TTC549 (cell line): ENCODE measurements around the gene LRRC3C.
"Not testable (repeated sequence)": the region's sequence is repeated elsewhere in the genome, so short reads cannot be mapped to it uniquely, and the experiment has no call there.

Source experiments
- FAIRE-seq: peaks from 2 replicates; lab custom pipeline; 2012; peaks lifted over from hg19 to GRCh38; lab: Jason Lieb, UNC

The LRRC3C gene

DNA sequence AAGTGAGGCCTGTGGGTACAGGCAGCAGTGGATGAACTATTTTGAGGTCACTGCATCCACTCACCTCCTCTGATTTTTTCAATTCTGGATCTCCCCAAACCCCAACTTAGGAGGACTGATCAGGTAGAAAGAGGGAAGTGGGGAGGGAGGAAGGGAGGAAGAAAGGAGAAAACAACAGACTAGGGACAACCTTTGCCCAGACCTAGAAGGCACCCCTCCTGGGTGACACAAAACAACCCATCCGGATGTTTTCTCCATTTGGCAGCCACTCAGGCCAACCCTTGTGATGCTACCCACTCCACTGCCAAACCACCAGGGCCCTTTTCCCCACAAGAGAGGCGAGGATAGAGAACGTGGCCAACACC lies 2.9 kb upstream of the LRRC3C start:
- no peak for FAIRE-seq

DNA sequence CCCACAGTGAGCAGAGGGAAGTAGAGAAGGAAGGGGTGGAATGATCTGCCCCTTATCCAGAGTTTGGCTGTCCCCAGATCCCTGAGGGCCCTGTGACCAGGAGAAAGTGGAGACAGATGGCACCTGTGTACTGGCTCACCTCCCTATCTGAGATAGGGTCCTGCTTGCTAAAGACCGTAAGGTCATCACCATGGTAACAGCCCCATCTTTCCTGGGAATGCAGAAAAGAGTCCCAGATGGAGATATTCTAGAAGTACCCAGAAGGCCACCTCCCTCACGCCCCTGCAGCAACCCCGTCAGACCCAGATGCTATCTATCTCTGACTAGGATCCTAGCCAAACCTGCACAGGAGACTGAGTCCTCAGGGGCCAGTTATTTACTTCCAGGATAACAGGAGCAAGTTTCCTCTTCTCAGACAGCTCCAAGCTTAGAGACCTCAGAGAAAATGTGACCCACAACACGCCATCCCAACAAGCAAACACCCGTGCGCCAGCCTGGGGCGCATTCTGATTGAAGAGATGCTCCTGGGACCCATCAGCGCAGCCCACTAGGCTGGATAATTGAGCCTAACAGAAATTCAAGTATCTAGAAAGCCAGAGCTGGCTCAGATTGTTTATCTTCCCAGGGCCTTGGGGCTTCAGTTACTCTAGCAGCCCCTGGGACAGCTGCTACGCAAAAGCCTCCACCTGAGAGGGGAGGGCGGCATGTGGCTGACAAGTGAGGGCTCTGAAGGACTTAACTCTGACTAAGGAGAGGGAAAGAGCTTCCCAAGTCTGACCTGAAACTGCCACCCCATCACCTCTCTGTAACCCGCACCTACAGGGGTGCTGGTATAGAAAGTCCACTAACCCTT lies 2.0 kb upstream of the LRRC3C start:
- FAIRE-seq: no peak

DNA sequence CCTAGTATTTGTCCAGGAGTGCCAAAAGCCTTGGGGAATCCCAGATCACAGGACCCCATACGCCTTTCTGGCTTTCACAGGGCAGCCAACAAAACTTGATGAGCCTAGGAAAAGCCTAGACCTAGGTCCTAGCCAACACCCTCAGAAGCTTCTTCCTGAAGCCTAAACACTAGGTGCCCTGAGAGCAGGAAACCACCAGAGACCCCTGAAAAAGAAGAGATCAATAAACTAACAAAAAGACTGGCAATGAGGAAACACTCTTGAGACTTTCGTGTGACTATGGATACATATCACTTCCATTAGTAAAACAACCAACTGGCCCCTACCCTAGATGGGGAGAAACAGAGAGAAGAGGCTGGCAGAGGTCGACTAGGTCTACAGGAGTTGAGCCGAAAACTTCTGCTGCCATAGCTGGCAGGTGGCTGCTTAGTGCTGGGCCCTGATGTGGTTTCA lies 1.4 kb upstream of the LRRC3C start:
- no peak for FAIRE-seq

DNA sequence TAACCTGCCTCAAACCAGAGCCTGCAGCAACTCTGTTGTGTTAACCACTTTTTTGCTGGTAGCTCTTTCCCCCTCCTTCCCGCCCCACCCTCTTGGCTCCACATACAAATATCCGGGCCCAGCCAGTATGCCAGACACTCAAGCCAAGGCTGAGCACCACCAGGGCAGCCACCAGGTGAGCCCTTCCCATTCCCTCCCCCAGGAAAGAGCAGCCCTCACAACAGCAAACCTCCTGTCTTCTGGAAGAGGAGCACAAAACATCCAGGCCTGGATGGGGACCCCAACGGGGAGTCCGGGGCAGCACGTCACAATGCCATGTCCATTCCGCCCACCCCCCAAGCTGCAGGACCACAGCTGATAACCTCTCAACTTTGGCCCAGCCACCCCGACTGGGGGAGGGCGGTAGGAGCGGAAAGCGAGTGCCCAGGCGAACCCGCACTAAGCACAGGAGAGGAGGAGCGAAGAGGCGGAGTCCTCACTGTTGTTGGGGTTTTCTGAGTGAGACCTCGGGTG lies 888 bp upstream of the LRRC3C start:
- FAIRE-seq: no peak

DNA sequence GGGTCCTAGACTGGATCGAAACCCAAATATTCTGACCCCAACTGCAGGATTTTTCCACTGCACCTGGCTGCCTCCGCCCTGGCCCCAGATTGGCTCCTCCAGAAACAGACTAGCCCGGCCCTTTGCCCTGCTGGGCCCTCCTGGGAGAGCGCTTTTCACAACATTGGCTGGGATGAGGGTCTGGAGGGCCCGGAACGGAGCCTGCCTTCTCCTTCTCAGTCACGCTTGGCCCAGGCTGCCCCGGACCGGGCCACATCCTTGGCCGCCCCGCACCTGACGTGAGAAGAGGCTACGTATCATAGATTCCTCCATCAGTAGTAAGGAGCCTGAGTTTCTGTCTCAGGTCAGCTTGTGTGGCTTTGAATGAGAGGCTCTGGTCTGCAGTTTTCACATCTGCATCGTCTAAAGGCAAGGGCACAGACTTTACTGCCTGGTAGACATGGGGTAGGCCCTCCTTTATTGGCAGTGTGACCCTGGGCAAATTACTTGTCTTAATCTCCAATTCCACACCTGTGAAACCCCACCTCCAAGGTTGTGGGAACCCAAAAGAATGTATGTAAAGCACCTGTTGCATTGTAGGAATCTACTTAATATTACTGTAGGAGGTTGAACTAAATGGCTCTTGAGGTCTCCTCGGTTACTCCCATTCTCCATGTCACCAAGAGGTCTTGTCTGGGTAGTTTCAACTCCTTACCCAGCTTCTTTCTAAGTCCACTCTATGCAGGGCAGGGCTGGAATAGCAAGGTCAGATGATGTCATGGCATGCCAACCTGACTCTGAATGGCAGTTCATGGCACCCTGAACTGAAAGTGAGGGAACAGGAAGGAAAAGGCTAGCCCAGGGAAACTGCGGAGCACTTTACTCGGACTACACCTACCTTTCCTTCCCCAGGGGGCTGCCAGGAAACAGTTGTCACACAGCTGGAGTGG lies 661 bp downstream of the LRRC3C start:
- FAIRE-seq: no peak

DNA sequence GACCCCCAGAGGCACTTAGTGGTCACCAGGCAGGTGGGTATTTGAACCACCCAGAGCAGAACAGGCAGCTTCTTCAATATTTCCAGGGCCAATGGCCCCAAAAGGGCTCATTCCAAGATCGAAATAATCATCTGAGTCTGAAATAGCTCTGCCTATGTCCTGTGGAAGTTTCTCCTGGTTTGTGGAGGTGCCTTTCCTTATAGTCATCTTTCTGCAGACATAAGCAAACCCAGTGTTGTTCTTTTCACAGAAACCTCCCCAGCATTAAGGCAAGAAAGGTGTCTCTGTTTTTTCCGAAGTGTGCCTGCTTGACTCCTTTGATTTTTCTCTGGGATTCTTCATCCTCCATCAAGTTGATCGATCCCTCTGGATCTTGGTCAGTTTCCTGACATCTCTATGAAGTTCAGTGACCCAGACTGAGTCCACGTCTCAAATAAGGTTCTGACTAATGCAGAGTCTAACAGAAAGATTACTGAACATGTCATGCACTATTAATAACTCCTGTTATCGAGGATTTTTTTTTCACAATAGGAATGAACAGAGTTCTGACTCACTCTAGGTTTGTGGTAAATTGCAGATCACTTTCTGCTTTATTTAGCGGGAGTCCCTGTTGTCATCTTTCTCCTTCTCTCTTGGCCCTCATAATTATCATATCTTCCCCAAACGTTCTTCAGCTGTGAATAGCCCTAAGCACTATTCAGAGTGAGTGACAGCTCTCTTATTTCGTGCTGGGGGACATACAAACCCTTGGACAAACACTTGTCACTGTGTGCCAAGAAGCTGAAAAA lies 1.5 kb downstream of the LRRC3C start:
- no peak for FAIRE-seq

DNA sequence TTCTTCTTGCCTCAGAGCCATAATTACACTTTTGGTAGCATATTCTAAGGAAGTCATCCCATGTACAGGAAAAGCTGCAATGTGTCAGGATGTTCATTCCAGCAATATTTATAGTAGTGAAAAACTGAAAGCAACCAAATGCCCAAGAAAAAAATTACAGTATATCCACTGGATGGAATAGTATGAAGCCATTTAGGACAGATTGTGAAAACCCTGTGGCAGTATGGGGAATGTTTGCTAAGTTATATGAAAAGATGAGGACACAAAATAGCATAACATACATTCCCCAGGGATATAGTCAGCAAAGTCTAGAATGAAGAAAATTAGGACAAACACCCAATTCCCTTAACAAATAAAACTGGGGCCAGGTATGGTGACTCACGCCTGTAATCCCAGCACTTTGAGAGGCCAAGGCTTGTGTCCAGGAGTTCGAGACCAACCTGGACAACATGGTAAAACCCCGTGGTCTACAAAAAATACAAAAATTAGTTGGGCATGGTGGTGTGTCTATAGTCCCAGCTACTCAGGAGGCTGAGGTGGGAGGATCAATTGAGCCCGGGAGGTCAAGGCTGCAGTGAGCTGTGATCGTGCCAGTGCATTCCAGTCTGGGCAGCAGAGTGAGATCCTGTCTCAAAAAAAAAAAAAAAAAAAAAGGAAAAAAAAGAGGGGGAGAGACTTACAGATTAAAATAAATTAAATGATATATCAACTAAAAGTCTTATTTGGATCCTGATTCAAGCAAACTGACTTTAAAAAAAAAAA lies 2.3 kb downstream of the LRRC3C start:
- FAIRE-seq: no peak

DNA sequence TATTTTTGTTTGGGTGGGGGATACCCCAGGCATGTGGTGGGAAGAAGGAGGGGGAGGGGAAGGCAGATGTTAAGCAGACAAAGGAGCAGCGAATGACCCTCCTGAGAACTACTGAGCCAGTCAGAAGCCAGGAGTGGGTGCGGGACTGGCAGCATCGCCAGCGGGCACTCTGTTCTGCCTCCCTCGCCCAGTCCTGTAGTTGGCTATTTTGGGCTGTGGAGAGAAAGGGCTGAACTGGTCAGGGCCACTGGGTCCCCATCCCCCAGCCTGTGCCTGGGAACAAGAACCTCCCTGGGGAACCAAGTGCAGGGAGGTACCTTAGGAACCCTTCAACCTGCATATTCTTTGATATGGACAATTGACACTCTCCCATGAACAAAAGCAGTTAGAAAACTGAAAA lies 6.4 kb downstream of the LRRC3C start:
- FAIRE-seq: no peak

DNA sequence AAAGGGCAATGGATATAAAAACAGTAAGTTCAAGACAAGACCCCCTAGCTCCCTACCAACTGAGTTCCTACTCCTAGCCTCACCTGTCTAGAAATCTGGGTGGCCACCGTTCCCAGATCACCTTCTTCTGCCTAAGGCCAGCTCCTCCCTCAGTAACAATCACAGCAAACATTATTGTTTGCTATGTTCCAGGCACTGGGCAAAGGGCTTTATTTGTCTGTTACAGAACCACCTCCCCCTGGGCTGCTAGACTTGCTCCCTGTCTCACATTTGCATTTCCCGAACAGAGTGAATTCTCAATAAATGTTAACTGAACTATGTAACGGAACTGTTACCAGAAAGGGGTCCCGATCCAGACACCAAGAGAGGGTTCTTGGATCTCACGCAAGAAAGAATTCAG lies 6.8 kb downstream of the LRRC3C start:
- FAIRE-seq: no peak

DNA sequence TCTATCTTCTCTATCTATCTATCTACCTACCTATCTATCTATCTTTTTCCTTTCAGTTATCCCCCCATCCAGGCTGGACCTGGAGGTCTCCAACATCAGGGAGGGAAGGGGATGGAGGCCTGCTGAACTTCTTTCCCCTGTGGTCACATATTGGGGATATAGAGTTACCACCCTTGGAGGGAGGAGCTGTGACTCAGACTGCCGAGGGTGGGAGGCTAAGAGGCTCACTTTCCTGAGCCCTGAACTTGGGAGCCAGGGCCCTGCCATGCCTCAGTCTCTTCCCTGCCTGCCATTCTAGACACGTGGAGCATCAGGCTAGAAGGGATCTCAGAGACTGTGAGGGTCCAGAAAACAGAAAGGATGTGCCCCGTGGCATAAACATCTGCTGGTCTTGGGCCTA lies 8.4 kb downstream of the LRRC3C start:
- no peak for FAIRE-seq

DNA sequence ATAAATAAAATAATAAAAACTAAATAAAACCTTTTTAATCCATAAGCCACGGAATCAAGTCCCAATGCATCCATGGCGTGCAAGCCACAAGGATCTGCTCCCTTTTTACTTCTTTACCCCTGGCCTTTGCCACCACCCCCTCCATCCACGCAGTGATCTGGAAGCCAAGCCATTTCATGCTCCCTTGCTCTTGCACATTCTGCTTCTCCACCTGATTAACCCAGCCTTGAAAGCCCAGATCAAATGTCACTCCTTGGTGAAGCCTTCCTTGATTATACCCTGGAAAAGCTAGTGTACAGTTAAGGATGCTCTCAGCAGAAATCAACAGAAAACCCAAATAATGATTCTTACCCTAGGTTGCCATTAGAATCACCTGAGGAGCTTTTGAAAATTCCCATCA lies 9.9 kb downstream of the LRRC3C start:
- no peak for FAIRE-seq

DNA sequence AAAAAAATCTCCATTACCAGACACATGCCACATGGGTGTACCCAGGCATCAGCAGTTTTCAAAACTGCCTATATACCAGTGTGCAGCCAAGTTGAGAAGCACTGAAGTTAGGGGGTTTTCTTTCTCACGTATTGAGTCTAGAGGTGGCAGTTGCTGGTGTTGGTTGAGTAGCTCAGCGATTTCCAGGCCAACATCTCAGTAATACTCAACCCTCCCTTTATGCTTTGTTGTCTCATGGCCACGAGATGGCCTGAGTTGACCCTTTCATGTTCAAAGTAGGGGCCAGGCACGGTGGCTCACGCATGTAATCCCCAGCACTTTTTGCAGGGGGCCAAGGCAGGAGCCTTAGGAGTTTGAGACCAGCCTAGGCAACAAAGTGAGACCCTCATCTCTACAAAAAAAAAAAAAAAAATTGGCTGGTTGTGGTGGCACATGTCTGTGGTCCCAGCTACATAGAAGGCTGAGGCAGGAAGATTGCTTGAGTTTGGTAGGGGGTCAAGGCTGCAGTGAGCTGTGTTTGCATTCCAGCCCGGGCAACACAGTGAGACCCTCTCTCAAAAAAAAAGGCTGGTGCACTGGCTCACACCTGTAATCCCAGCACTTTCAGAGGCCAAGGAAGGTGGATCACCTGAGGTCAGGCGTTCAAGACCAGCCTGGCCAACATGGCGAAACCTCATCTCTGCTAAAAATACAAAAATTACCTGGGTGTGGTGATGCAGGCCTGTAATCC lies 10.8 kb downstream of the LRRC3C start:
- no peak for FAIRE-seq

DNA sequence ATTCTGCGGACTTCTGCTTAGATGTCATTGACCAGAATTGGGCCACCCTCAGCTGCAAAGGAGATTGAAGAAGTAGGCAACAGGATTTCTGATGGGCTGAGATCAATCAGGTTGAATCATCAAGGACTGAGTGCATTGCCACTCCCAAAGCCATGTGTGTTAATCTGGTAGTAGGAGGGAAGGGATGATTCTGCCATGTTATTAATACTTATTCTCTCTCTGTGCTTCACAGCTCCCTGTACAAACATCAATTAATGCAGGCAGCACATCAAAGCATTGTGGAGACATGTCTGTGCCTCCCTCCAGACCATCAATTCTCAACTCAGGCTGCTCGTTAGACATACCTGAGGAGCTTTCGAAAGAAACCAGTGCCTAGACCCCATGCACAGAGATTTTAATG lies 11.6 kb downstream of the LRRC3C start:
- FAIRE-seq: no peak

DNA sequence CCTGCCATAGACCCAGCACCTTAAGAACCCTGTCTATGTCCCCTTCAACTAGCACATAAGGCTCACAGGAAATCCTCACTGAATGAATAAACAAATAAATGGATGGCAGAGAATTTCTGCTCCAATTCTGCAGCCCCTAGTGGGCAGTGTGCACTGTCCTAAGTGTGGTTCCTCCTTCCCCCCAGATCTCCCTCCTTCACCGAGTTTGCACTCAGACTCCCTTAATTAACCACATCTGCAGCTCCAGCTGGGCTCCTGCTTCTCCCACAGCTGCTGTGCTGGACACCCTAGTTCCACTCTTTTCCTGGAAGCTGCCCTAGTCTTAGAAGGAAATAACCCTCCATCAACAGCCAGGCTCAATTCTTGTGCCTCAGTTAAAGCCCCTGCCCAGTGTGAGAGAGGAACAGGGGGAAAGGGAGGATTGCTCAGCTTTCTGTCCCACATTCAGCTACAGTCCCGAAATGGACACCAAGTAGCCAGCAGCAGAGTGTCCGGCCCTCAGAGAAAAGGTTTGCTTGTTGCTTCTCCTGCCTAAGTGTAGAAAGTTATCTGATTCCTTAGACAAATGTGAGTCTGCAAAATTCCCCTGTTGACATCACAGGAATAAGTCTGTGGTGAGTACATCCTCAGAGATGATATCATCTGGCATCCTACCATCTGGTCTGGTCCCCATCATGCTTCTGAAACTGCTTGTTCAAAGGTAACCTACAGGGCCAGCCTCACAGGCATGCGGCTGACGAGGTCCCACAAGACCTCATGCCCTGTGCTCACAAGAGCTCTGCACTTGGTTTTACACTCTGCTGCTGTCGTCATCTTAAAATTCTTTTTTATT lies 12.3 kb downstream of the LRRC3C start:
- no peak for FAIRE-seq

DNA sequence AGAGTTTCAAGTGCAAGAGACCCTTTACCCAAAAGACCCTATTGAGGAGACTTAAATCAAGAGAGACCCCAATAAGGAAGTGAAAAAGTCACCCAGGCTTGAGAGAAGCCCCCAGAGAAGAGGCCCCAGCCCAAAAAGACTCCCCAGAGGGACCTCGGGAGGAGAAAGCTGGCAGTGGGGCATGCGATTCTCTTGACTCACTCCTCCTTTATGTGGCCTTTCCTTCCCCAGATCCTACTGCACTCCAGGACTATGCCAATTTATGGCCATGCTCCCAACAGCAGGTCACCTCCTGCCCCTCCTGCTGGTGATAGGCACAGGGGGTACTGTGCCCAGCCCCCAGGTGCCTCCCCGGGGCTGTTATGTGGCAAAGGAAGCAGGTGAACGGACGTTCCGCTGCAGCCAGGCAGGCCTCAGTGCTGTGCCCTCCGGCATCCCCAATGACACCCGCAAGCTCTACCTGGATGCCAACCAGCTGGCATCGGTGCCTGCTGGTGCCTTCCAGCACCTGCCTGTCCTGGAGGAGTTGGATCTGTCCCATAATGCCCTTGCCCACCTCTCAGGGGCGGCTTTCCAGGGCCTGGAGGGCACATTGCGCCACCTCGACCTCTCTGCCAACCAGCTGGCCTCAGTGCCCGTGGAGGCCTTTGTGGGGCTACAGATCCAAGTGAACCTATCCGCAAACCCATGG lies 16.3 kb downstream of the LRRC3C start:
- no peak for FAIRE-seq

DNA sequence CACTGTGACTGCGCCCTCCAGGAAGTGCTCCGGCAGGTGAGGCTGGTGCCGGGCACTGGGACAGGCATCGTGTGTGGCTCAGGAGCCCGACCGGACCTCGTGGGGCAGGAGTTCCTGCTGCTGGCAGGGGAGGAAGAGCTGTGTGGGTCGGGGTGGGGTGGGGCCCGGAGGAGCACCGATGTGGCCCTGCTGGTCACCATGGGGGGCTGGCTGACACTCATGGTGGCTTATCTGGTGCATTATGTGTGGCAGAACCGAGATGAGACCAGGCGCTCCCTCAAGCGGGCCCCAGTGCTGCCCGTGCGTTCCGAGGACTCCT lies 16.8 kb downstream of the LRRC3C start:
- FAIRE-seq: no peak

DNA sequence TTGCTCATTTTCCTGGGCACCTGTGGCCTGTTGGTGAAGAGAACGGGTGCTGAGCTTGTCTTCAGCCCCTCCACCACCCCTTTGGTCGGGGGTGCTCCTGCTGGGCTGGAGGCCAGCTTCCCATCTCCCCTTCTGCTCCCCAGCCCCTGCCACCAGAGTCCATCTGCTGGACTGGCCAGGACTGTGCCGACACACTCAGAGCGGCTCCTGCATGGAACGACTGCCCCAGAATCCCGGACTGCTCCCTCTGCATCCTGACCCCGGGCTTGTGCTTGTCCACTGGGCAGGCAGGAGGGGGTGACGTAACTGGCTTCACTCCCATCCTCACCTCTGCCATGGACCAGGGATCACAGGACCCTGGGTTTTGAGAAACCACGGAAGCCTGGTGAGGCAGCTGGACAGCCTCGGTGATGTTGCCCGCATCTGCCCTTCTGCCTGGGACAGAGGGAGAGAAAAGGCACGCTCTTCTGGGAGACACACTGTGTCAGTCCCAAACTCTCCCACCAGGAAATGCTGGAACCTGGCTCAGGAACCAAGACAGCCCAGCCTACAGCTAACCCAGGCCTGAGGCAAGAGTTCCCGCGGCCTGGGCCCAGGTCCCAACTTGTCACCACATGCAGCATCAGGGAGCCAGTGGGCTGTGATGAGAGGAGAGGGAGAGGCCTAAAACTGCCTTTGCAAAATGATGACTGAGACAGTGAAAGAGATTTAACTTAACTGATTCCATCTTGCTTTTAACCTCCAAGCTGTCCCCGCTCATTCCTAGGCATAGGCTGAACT lies 19.2 kb downstream of the LRRC3C start:
- FAIRE-seq: no peak

DNA sequence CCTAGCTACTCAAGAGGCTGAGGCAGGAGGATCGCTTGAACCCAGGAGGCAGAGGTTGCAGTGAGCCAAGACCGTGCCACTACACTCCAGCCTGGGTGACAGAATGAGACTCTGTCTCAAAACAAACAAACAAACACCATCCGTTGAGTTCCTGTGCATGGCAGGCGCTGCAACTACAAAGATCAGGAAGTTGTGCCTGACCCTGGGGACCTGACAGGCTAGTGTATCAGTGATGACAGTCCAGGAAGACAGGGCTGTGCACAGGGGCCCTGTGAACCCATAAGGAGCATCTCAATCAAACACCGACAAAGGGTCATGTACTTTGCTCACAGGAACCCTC lies 20.9 kb downstream of the LRRC3C start:
- FAIRE-seq: not testable (repeated sequence)

DNA sequence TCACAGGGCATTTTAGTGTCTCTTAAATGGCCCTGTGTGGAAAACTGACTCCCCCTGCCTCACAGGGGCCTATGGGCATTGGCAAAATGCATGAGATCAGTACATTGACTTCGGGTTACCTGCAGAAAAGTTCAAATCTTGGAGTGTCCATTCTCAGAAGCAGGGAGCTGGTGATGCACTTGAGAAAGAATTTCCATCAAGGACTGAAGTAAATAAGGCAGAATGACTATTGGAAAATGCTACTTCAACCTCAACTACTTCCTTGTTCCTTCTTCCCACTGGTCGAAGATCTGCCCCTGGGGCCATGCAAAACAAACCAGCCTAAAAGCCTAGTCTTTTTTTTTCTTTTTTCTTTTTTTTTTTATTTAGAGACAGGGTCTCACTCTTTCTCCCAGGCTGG lies 21.5 kb downstream of the LRRC3C start:
- FAIRE-seq: no peak
